Transverse colon (tissue), 4 donors: ENCODE results near the gene PLTP. TPM values are rescaled to one million over a fixed set of nuclear protein-coding genes. Genes with fewer than 3 reads are reported as not detected.
A peak's percentile ranks its signal among the peaks of the same experiment; 100 is the strongest.

Experiments
- DNase-seq: peaks from one replicate; pipeline ENCODE4 v3.0.0-alpha.2; 2019
- H3K27ac ChIP-seq, 4 donors: fragments of 200-600 bp; sonication (generic); 2 replicates each; pipeline ENCODE4 v1.5.1; 2016 to 2018; ENCODE audit warnings: inconsistent platforms in 4 of 4
- H3K27me3 ChIP-seq: fragments of 200-600 bp; sonication (generic); 2 replicates; pipeline ENCODE4 v1.5.1; 2017; ENCODE audit warnings: inconsistent platforms
- H3K36me3 ChIP-seq, 4 donors: fragments of 200-600 bp; sonication (generic); 2 replicates each; pipeline ENCODE4 v1.5.1; 2017 to 2019; ENCODE audit warnings: inconsistent platforms in 4 of 4
- H3K4me1 ChIP-seq, 4 donors: fragments of 200-600 bp; sonication (generic); 2 replicates each; pipeline ENCODE4 v1.5.1; 2017 to 2020; ENCODE audit warnings: inconsistent platforms in 4 of 4
- H3K4me3 ChIP-seq, 4 donors: fragments of 200-600 bp; sonication (generic); 1 replicate in 1 of 4; 2 replicates in 3 of 4; pipeline versions ENCODE4 v1.5.1 to v1.6.1; 2017 to 2019; ENCODE audit warnings: inconsistent platforms in 4 of 4
- H3K9me3 ChIP-seq, 2 donors: fragments of 200-600 bp; sonication (generic); 2 replicates each; pipeline ENCODE4 v1.5.1; 2017 to 2019; ENCODE audit warnings: inconsistent platforms in 2 of 2
- EP300 ChIP-seq: sonication (generic); formaldehyde crosslinking; IDR thresholded peaks from one replicate; pipeline ENCODE4 v1.6.1; 2017; ENCODE audit warnings: antibody characterized with exemption, low read depth
- POLR2A ChIP-seq: fragments of 450-650 bp; IDR thresholded peaks from one replicate; pipeline ENCODE4 v1.6.1; 2016; ENCODE audit warnings: antibody characterized with exemption, mild to moderate bottlenecking, moderate library complexity
- POLR2AphosphoS5 ChIP-seq, 3 donors: sonication (generic); formaldehyde crosslinking; IDR thresholded peaks; one replicate each; pipeline ENCODE4 v1.6.1; 2016; ENCODE audit warnings: antibody characterized with exemption in 3 of 3
- WGBS, 2 donors: methylation state at CpG; one replicate each; pipeline ENCODE4 v1.1.5; 2018; ENCODE audit warnings: low coverage in 1 of 2; 5-methylcytosine and 5-hydroxymethylcytosine counted together
- in situ Hi-C, 4 donors: fragments of 200-750 bp; cut with MboI; loops; one replicate each; pipeline versions ENCODE4 v1.15.0 to v1.15.1; 2017; ENCODE audit warnings: low sequenced_read_pairs in 3 of 4, low pct_ligation_motif_present in 1 of 4, low pct_unique_long_range_greater_than_20kb in 1 of 4
- intact Hi-C: fragments of 100-400 bp; cut with DNase I; formaldehyde crosslinking; loops from one replicate; pipeline ENCODE4 v1.15.1; 2023; ENCODE audit warnings: low total_unique reads
- total RNA-seq, 4 donors: library from RNA; depleted of rRNA; stranded (reverse); fragments of >200 nt; gene quantifications; one replicate each; pipeline ENCODE4 v1.1.0, GENCODE V29; 2016
- TF ChIP-seq, protein P1 (sequence below), 5 experiments: fragments of 200-600 bp in 3 of 5; fragments of 450-650 bp in 2 of 5; sonication (generic) in 3 of 5; IDR thresholded peaks; 1 replicate in 2 of 5; 2 replicates in 3 of 5; pipeline ENCODE4 v1.5.1; 2016 to 2017; ENCODE audit warnings: antibody characterized with exemption in 5 of 5, inconsistent platforms in 3 of 5, mild to moderate bottlenecking in 2 of 5, moderate library complexity in 1 of 5

The PLTP gene
- total RNA-seq, 4 donors from 2014 or later = 17.7 to 79.9 (median 59.9) TPM

DNA sequence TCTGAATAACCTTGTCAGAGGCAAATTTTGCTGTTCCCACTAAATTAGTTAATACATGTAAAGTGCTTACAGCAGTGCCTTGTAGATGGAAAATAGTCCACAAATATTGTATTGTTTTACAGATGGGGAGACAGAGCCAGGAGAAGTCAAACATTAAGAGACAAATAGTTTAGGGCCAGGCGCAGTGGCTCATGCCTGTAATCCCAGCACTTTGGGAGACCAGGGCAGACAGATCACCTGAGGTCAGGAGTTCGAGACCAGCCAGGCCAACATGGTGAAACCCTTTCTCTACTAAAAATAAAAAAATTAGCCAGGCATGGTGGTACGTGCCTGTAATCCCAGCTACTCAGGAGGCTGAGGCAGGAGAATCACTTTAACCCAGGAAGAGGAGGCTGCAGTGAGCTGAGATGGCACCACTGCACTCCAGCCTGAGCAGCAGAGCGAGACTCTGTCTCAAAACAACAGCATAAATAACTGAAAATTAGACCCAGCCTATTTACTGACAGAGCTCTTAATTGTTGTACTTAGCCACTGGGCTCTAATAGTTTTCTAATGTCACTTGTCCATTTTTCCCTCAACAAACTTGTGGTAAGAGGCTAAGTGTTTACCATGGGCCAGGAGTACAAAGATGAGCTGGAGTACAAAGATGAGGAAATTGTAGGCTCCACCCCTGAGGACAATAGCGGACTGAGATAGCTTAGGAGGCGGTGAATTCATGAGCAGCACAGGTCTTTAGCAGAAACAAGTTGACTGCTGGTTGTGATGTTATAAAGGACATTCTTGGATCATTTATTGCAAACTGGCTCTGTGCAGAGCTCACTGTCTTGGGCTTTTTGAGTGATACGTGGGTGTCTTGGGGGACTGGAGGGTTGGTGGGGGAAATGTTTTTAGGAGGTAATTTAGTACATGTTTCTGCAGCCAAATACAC lies 48.1 kb downstream of the PLTP start:
- H3K27me3 ChIP-seq = no peaks in the 10 kb centered on the region
- WGBS, 2 donors = 84 to 88% methylated on average over 4 to 7 of the region's 7 CpGs
- H3K27ac ChIP-seq = peak overlapping the region in 2 of 4 donors; percentile 5 to 53
- intact Hi-C loops = no loop called here
- in situ Hi-C loops = no loop called here
- TF ChIP-seq, protein P1, sequence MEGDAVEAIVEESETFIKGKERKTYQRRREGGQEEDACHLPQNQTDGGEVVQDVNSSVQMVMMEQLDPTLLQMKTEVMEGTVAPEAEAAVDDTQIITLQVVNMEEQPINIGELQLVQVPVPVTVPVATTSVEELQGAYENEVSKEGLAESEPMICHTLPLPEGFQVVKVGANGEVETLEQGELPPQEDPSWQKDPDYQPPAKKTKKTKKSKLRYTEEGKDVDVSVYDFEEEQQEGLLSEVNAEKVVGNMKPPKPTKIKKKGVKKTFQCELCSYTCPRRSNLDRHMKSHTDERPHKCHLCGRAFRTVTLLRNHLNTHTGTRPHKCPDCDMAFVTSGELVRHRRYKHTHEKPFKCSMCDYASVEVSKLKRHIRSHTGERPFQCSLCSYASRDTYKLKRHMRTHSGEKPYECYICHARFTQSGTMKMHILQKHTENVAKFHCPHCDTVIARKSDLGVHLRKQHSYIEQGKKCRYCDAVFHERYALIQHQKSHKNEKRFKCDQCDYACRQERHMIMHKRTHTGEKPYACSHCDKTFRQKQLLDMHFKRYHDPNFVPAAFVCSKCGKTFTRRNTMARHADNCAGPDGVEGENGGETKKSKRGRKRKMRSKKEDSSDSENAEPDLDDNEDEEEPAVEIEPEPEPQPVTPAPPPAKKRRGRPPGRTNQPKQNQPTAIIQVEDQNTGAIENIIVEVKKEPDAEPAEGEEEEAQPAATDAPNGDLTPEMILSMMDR (IDR thresholded peaks at IDR 0.05) = no peak
- TF ChIP-seq EP300 (no peak), POLR2AphosphoS5 (IDR thresholded peaks at IDR 0.05) (no peak), POLR2A (no peak)
- no peak overlapping the region for H3K4me3 ChIP-seq
- H3K36me3 ChIP-seq = no peaks in the 10 kb centered on the region
- no peak for DNase-seq
- H3K9me3 ChIP-seq = no peaks in the 10 kb centered on the region
- H3K4me1 ChIP-seq = peaks cover 0 to 67% (median 21%) of the 10 kb centered on the region in 4 donors

DNA sequence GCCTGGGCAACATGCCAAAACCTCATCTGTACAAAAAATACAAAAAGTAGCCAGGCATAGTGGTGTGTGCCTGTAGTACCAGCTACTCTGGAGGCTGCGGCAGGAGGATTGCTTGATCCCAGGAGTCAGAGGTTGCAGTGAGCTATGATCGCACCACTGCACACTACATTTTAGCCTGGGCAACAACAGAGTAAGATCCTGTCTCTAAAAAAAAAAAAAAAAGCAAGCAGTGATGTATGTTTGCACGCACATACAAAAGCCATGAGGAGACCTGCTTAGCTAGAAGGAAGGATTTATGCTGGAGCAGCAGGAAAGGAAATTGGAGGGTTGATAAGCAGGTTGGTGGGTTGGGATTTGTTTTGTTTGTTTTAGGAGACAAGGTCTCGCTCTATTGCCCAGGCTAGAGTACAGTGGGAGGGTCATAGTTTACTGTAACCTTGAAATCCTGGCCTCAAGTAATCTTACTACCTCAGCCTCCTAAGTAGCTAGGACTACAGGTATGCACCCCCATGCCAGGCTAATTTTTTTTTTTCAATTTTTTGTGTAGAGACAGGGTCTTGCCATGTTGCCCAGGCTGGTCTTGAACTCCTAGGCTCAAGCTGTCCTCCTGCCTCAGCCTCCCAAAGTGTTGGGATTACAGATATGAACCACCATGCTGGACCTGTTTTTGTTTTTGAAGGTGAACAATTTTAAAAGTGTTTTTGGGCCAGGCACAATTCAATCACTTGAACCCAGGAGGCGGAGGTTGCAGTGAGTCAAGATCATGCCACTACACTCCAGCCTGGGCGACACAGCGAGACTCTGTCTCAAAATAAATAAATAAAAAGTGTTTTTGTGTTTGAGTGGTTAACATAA lies 50.5 kb downstream of the PLTP start:
- TF ChIP-seq EP300 (no peak), POLR2AphosphoS5 (IDR thresholded peaks at IDR 0.05) (no peak), POLR2A (no peak)
- TF ChIP-seq, protein P1 (IDR thresholded peaks at IDR 0.05) = no peak
- Histone ChIP-seq H3K27ac (peak overlapping the region; percentile 52 to 63 (median 58)), H3K27me3 (no peaks in the 10 kb centered on the region), H3K4me1 (peaks cover 0 to 64% (median 30%) of the 10 kb centered on the region in 4 donors), H3K4me3 (no peak overlapping the region), H3K9me3 (no peaks in the 10 kb centered on the region), H3K36me3 (no peaks in the 10 kb centered on the region)
- intact Hi-C loops (no loop called here), in situ Hi-C loops (no loop called here)
- 69 to 83% methylated on average over 6 to 7 of the region's 7 CpGs for whole genome bisulfite sequencing, 2 donors
- no peak for DNase-seq

DNA sequence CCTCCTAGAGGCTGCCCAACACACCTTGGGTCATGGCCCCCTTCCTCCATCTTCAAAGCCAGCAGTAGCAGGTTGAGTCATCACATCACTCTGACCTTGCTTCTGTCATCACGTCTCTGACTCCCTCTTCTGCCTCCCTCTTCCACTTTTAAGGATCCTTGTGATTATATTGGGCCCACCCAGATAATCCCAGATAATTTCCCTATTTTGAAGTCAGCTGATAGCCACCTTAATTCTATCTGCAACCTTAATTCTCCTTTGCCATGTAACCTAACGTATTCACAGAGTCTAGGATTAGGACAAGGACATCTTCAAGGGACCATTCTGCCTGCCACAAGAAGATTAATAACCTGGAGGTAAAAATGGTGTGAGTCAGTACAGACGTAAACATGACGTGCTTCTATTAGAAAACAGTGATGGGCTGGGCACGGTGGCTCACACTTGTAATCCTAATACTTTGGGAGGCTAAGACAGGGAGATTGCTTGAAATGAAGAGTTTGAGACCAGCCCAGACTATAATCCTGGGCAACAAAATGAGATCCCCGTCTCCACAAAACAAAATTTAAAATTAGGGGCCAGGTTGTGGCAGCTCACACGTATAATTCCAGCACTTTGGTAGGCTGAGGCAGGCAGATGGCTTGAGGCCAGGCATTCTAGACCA lies 51.3 kb downstream of the PLTP start:
- intact Hi-C loops (no loop called here), in situ Hi-C loops (no loop called here)
- H3K36me3 ChIP-seq = no peaks in the 10 kb centered on the region
- peaks cover 7 to 65% (median 34%) of the 10 kb centered on the region in 4 donors for H3K4me1 ChIP-seq
- 66 to 68% methylated on average over 6 to 7 of the region's 7 CpGs for WGBS, 2 donors
- H3K4me3 ChIP-seq = no peak overlapping the region
- H3K27ac ChIP-seq = peak overlapping the region; percentile 52 to 63 (median 58)
- DNase-seq = no peak
- H3K9me3 ChIP-seq = no peaks in the 10 kb centered on the region
- no peaks in the 10 kb centered on the region for H3K27me3 ChIP-seq
- TF ChIP-seq POLR2AphosphoS5 (IDR thresholded peaks at IDR 0.05) = no peak
- no peak for TF ChIP-seq EP300
- TF ChIP-seq POLR2A = no peak
- TF ChIP-seq, protein P1 (IDR thresholded peaks at IDR 0.05) = no peak
